Chondrocyte (in vitro differentiated cells): ENCODE results near the gene IL1RL1. TPM values are rescaled to one million over a fixed set of nuclear protein-coding genes. Genes with fewer than 3 reads are reported as not detected.

Source experiments
- DNase-seq: peaks from one replicate; pipeline ENCODE4 v3.0.0; 2021; ENCODE audit warnings: mixed read lengths, low spot score
- H3K27ac Mint-ChIP-seq: one replicate; pipeline ENCODE4 v1.8.0; 2021; ENCODE audit warnings: mild to moderate bottlenecking, moderate library complexity, mixed read lengths; ENCODE audit not compliant: unreplicated experiment
- H3K27me3 Mint-ChIP-seq: 2 replicates; pipeline ENCODE4 v1.8.0; 2021; ENCODE audit warnings: low read depth, mixed read lengths
- H3K36me3 Mint-ChIP-seq: 2 replicates; pipeline ENCODE4 v1.8.0; 2021; ENCODE audit warnings: low read depth, mixed read lengths
- H3K4me1 Mint-ChIP-seq: 2 replicates; pipeline ENCODE4 v1.8.0; 2021; ENCODE audit warnings: low read depth, mild to moderate bottlenecking, mixed read lengths
- H3K4me3 Mint-ChIP-seq: one replicate; pipeline ENCODE4 v1.8.0; 2021; ENCODE audit warnings: mild to moderate bottlenecking, moderate library complexity, mixed read lengths; ENCODE audit not compliant: unreplicated experiment
- H3K9me3 Mint-ChIP-seq: 2 replicates; pipeline ENCODE4 v1.8.0; 2021; ENCODE audit warnings: low read depth, mixed read lengths
- CTCF ChIP-seq: fragments of 200-600 bp; sonication (generic); IDR thresholded peaks from 2 replicates; pipeline ENCODE4 v1.5.0; 2021; ENCODE audit warnings: antibody characterized with exemption, mild to moderate bottlenecking, moderate library complexity
- long read RNA-seq: library from polyadenylated mRNA; stranded (forward); transcript quantifications from one replicate; pipeline ENCODE4 v2.0.0, GENCODE V29; 2021
- total RNA-seq: library from RNA; stranded (reverse); gene quantifications from 3 replicates; pipeline ENCODE4 v1.2.1, GENCODE V29; 2021

IL1RL1 gene
- not detected in 3 replicates for total RNA-seq
- long read RNA-seq: 0 reads

- DNase-seq: no peak
Observed at GRCh38 chr2:102310964-102311640, at the start of gene IL1RL1. Gene IL1RL1 (plus strand): TSS chr2:102311563. CDS start chr2:102338265, 26,702 bp downstream.

GRCh38 chr2:102262216-102263129 is 48.9 kb upstream of the IL1RL1 start:
- Mint-ChIP-seq H3K9me3 (peaks cover 2% of the 10 kb centered on the region), H3K4me3 (no peak overlapping the region)

More at GRCh38 chr2:102310964-102311640, at the start of gene IL1RL1:
- no peaks in the 10 kb centered on the region for H3K36me3 Mint-ChIP-seq
- no peak for TF ChIP-seq CTCF
- H3K9me3 Mint-ChIP-seq: no peaks in the 10 kb centered on the region
- no peak within 1 kb of the TSS for H3K27ac Mint-ChIP-seq
- H3K4me1 Mint-ChIP-seq: no peaks in the 10 kb centered on the region
- H3K4me3 Mint-ChIP-seq: no peak within 1 kb of the TSS
- peaks cover 29% of the 10 kb centered on the region for H3K27me3 Mint-ChIP-seq

DNA sequence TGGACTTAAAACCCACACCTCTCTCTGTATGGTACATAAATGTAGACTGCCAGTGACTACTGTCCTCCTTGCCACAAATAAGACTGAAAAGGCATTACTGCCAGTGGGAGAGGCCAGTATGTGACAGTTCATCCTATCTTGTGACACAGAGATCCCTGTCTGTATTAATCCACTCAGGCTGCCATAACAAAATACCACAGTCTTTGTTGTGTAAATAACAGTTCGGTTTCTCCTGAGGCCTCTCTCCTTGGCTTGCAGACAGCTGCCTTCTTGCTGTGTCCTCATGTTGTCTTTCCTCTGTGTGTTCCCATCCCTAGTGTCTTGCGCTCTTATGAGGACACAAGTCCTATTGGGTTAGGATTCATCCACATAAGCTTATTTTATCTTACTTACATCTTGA is 46.4 kb upstream of the IL1RL1 start:
- Mint-ChIP-seq H3K9me3 (no peaks in the 10 kb centered on the region), H3K4me1 (no peaks in the 10 kb centered on the region), H3K4me3 (no peak overlapping the region), H3K27me3 (no peaks in the 10 kb centered on the region), H3K27ac (no peak overlapping the region), H3K36me3 (no peaks in the 10 kb centered on the region)
- no peak for TF ChIP-seq CTCF
- no peak for DNase-seq

More at GRCh38 chr2:102262216-102263129, 48.9 kb upstream of the IL1RL1 start:
- Mint-ChIP-seq H3K36me3 (no peaks in the 10 kb centered on the region), H3K27ac (no peak overlapping the region), H3K4me1 (peaks cover 19% of the 10 kb centered on the region), H3K27me3 (no peaks in the 10 kb centered on the region)
- DNase-seq: no peak
- TF ChIP-seq CTCF: no peak

GRCh38 chr2:102266204-102266603 is 45.2 kb upstream of the IL1RL1 start:
- H3K27ac Mint-ChIP-seq: no peak overlapping the region
- no peak for DNase-seq
- H3K4me1 Mint-ChIP-seq: no peaks in the 10 kb centered on the region
- H3K27me3 Mint-ChIP-seq: peaks cover 2% of the 10 kb centered on the region
- no peaks in the 10 kb centered on the region for H3K9me3 Mint-ChIP-seq
- no peaks in the 10 kb centered on the region for H3K36me3 Mint-ChIP-seq
- no peak overlapping the region for H3K4me3 Mint-ChIP-seq
- no peak for TF ChIP-seq CTCF

- DNase-seq: no peak
- no peaks in the 10 kb centered on the region for H3K4me1 Mint-ChIP-seq
- H3K27ac Mint-ChIP-seq: no peak overlapping the region
- H3K9me3 Mint-ChIP-seq: no peaks in the 10 kb centered on the region
- no peaks in the 10 kb centered on the region for H3K36me3 Mint-ChIP-seq
- H3K27me3 Mint-ChIP-seq: peaks cover 9% of the 10 kb centered on the region
- no peak overlapping the region for H3K4me3 Mint-ChIP-seq
- no peak for TF ChIP-seq CTCF
Observed at GRCh38 chr2:102267774-102268173, 43.6 kb upstream of the IL1RL1 start.
